HG02763 (cell line): Measurements from ENCODE around the gene VEPH1.

Experiments
- ATAC-seq: cut with Tn5 transposase; IDR thresholded peaks from one replicate; pipeline ENCODE4 v1.9.1; 2021; ENCODE audit warnings: mild to moderate bottlenecking, moderate library complexity; ENCODE audit not compliant: unreplicated experiment

VEPH1 gene

GRCh38 chr3:157233923-157234322 lies 269.3 kb downstream of the VEPH1 start:
- no peak for ATAC-seq

- ATAC-seq = no peak
These were observed 271.1 kb downstream of the VEPH1 start for GRCh38 chr3:157232141-157232540.

GRCh38 chr3:157231071-157231470 lies 272.1 kb downstream of the VEPH1 start:
- ATAC-seq = no peak

GRCh38 chr3:157226173-157226847 lies 276.9 kb downstream of the VEPH1 start:
- ATAC-seq = no peak

- no peak for ATAC-seq
These were observed 278.2 kb downstream of the VEPH1 start for GRCh38 chr3:157225001-157225400.

GRCh38 chr3:157220883-157221282 lies 282.3 kb downstream of the VEPH1 start:
- no peak for ATAC-seq

- ATAC-seq = no peak
These were observed 283.0 kb downstream of the VEPH1 start for GRCh38 chr3:157220211-157220610.

GRCh38 chr3:157219215-157219614 lies 284.0 kb downstream of the VEPH1 start:
- ATAC-seq = no peak
